ENCODE results near the gene NCOA6. TPM values are rescaled to one million over a fixed set of nuclear protein-coding genes. Genes with fewer than 3 reads are reported as not detected.

The NCOA6 gene
- total RNA-seq, 1 experiment from 2014 or later = 35.1 TPM

- H4K20me1 ChIP-seq (ENCODE audit: insufficient read depth) = no peaks in the 10 kb centered on the region; the same call in 1 of the 2 replicates
- CTCF ChIA-PET = no interaction called here
- no peaks in the 10 kb centered on the region for H3K4me1 ChIP-seq (replicated peaks; ENCODE audit: insufficient read depth)
- BruUV-seq (replicated peaks) = no TSS peak
- no peaks in the 10 kb centered on the region for H3K9me3 ChIP-seq (ENCODE audit: insufficient read depth, low read depth)
- no peak overlapping the region for H2AFZ ChIP-seq
- intact Hi-C loops (cut with micrococcal nuclease; ENCODE audit: unreplicated experiment) = no loop called here
- POLR2A ChIA-PET (ENCODE audit: unreplicated experiment) = interaction anchor here (0.6 kb wide), 1 partner anchor 74 kb away, joined by 5 read pairs; no protein-coding TSS in a partner anchor
- H3K27me3 ChIP-seq (ENCODE audit: insufficient read depth, low read depth) = no peaks in the 10 kb centered on the region
- TF ChIP-seq CTCF (conservative IDR thresholded peaks at IDR 0.05) (no peak), EZH2 (IDR thresholded peaks at IDR 0.05; ENCODE audit: low read depth) (no peak)
- no peaks in the 10 kb centered on the region for H3K79me2 ChIP-seq (ENCODE audit: low read depth)
- H3K36me3 ChIP-seq (ENCODE audit: low read depth) = peaks cover 12% of the 10 kb centered on the region; the same call in 1 of the 2 replicates
- H3K9me2 ChIP-seq (ENCODE audit: insufficient read depth) = no peaks in the 10 kb centered on the region
- DNase-seq = no peak
- H3K4me3 ChIP-seq = no peak overlapping the region
- no peak overlapping the region for H3K27ac ChIP-seq
- 0 out of 2 replicates have a peak, but pooled peaks cover 3% of the 10 kb centered on the region for H3F3A ChIP-seq (ENCODE audit: insufficient read depth, low read depth)
- no peak overlapping the region for H3K4me2 ChIP-seq
Observed at GRCh38 chr20:34750484-34750883, 75.0 kb downstream of the NCOA6 start.

GRCh38 chr20:34748709-34749108, 76.7 kb downstream of the NCOA6 start:
- POLR2A ChIA-PET (ENCODE audit: unreplicated experiment) = interaction anchor here (0.7 kb wide), 1 partner anchor 756 kb away, joined by 4 read pairs; no protein-coding TSS in a partner anchor

GRCh38 chr20:34747479-34747878, 78.0 kb downstream of the NCOA6 start:
- Histone ChIP-seq H3K4me2 (no peak overlapping the region), H3K4me3 (no peak overlapping the region), H3K9me3 (ENCODE audit: insufficient read depth, low read depth) (no peaks in the 10 kb centered on the region), H3K27ac (no peak overlapping the region), H2AFZ (no peak overlapping the region), H3F3A (ENCODE audit: insufficient read depth, low read depth) (no peaks in the 10 kb centered on the region), H3K9me2 (ENCODE audit: insufficient read depth) (no peaks in the 10 kb centered on the region), H3K27me3 (ENCODE audit: insufficient read depth, low read depth) (no peaks in the 10 kb centered on the region), H3K79me2 (ENCODE audit: low read depth) (no peaks in the 10 kb centered on the region), H4K20me1 (ENCODE audit: insufficient read depth) (no peaks in the 10 kb centered on the region), H3K36me3 (ENCODE audit: low read depth) (peaks cover 8% of the 10 kb centered on the region), H3K4me1 (replicated peaks; ENCODE audit: insufficient read depth) (no peaks in the 10 kb centered on the region)
- POLR2A ChIA-PET (ENCODE audit: unreplicated experiment) = no interaction called here
- no peak for DNase-seq
- CTCF ChIA-PET = no interaction called here
- no TSS peak for BruUV-seq (replicated peaks)
- intact Hi-C loops (cut with micrococcal nuclease; ENCODE audit: unreplicated experiment) = no loop called here
- TF ChIP-seq EZH2 (IDR thresholded peaks at IDR 0.05; ENCODE audit: low read depth) = no peak
- no peak for TF ChIP-seq CTCF (conservative IDR thresholded peaks at IDR 0.05)

More at GRCh38 chr20:34748709-34749108, 76.7 kb downstream of the NCOA6 start:
- Histone ChIP-seq H3K9me3 (ENCODE audit: insufficient read depth, low read depth) (no peaks in the 10 kb centered on the region), H2AFZ (no peak overlapping the region), H3K9me2 (ENCODE audit: insufficient read depth) (no peaks in the 10 kb centered on the region), H3F3A (ENCODE audit: insufficient read depth, low read depth) (0 out of 2 replicates have a peak, but pooled peaks cover 3% of the 10 kb centered on the region), H3K36me3 (ENCODE audit: low read depth) (peaks cover 8% of the 10 kb centered on the region), H3K27ac (no peak overlapping the region), H3K4me1 (replicated peaks; ENCODE audit: insufficient read depth) (no peaks in the 10 kb centered on the region), H4K20me1 (ENCODE audit: insufficient read depth) (no peaks in the 10 kb centered on the region), H3K27me3 (ENCODE audit: insufficient read depth, low read depth) (no peaks in the 10 kb centered on the region), H3K4me3 (no peak overlapping the region), H3K4me2 (no peak overlapping the region), H3K79me2 (ENCODE audit: low read depth) (no peaks in the 10 kb centered on the region)
- CTCF ChIA-PET = no interaction called here
- intact Hi-C loops (cut with micrococcal nuclease; ENCODE audit: unreplicated experiment) = no loop called here
- DNase-seq = no peak
- no TSS peak for BruUV-seq (replicated peaks)
- TF ChIP-seq CTCF (conservative IDR thresholded peaks at IDR 0.05) = no peak
- TF ChIP-seq EZH2 (IDR thresholded peaks at IDR 0.05; ENCODE audit: low read depth) = no peak

Measured in PC-9 (cell line).